Measurements from ENCODE around the gene CCDC187.

CCDC187 gene

DNA sequence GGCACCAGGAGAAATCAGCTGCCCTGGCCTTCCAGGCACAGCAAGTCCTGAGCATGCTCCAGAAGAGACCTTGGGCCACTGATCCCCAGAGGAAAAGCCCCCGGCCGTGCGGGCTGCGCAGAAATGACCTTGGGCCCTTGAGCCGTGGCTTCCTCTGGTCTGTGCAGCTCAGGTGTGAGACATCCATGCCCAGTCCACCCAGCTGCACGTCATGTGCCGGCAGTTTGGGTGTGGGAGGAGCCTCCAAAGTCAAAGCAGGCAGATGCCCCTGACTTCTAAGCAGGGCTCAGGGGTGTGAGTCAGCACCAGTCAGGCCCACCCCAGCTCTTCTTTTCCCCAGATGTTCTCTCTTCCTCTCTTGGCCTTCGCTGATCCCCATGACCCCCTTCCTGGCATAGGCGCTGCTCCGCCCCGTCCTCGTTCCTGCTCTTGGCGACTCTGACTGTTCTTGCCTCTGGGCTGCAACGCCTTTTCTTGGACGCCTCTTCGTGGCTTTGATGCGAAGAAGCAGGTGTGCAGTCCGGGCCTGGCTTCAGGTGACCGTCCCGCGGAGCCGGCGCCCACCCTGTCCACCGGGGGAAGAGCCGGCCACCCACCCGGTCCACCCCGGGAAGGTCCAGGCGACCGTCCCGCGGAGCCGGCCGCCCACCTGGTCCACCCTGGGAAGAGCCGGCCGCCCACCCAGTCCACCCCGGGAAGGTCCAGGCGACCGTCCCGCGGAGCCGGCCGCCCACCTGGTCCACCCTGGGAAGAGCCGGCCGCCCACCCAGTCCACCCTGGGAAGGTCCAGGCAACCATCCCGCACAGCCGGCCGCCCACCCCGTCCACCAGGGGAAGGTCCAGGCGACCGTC lies 52.4 kb downstream of the CCDC187 start:
- DNase-seq = no peak

GRCh38 chr9:136250676-136251075 lies 53.2 kb downstream of the CCDC187 start:
- DNase-seq = no peak

GRCh38 chr9:136249877-136250559 lies 53.9 kb downstream of the CCDC187 start:
- DNase-seq = peak; percentile 21

- DNase-seq = no peak
These were observed 54.7 kb downstream of the CCDC187 start for GRCh38 chr9:136248951-136249876.

- no peak for DNase-seq
These were observed 55.8 kb downstream of the CCDC187 start for GRCh38 chr9:136247947-136248637.

GRCh38 chr9:136247551-136247916 lies 56.4 kb downstream of the CCDC187 start:
- no peak for DNase-seq

DNA sequence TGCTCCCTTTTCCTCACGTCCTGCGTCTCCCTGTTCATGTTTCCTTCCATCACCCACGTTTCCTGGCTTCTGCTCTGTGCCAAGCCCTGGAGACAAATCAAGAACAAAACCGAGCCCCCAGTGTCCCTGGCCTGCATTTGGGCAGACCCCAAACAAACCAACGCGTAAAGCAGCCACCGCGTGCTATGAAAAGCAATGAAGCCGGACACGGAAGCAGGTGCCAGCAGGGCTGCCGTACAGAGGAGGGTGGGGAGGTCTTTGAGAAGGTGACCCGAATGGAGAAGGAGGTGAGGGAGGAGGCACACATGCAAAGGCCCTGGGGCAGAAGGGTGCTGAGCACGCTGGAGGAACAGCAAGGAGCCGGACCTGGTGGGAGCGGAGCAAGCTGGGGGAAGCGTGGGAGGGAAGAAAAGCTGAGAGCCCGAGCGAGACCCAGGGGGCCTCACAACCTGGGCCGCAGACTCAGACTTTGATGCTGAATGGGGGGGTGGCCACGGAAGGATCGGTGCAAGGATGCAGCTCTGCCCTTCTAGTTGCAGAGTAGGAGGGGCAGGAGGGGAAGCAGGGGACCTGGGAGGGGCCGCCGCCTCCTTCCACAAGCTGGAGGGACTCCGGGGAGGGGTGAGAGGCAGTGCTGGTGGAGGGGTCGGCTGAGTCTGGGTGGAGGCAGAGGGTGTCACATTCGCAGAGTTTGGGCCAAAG lies 56.9 kb downstream of the CCDC187 start:
- DNase-seq = no peak

- peak; percentile 81 for DNase-seq
These were observed 58.4 kb downstream of the CCDC187 start, which contains the start of gene QSOX2 for GRCh38 chr9:136245219-136246150. Gene QSOX2, minus strand, starts transcription at chr9:136245812. Its CDS starts 9 bp downstream, at chr9:136245803.

DNA sequence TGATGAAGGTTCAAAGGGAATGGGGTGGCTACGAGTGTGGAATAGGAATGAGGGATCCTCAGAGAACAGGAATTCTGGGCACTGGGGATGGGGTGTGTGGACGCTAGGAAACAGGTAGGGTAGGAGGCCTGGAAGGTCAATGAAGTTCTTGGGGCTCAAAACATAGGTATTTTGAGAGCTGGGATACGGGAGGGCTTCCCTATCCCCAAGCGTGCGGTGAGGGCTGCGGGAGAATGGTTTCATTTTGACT lies 59.0 kb downstream of the CCDC187 start:
- no peak for DNase-seq

DNA sequence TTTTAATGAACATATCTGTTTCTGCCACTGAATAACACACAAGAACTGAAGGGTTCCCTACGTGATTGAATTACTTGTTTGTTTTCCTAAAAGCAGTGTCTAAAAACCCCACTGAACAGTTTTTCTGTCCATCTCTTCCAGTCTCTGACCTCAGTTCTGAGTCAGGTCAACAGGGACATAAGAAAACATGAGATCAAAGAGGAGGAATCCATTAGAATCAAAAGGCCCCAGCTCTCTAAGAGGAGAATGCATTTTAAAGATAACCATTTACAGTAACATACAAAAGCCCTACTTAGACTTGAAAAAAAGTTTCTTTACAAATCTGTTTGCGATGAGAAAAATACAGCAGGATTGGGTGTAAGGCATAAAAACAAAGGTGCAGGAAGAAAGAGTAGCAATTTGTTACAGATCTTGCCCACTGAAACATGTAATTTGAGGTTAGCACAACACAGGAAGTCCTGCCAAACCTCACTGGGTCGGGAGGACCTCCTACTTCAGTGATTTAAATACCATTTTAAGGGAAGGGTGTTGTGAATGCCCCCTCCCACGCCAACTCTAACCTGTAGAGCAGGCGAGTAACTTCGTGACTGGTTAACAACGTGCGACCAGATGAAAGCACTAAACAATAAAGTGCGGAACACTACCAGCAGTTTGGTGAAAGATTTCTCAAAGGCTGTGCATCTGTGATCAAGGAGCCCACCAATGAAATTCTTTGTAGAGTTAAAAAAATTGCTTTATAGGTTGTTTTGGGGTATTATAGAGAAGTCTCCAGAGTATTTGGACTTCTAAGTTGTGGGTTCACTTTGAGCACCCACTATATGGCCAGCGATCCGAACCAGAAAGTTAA lies 59.5 kb downstream of the CCDC187 start:
- no peak for DNase-seq

DNA sequence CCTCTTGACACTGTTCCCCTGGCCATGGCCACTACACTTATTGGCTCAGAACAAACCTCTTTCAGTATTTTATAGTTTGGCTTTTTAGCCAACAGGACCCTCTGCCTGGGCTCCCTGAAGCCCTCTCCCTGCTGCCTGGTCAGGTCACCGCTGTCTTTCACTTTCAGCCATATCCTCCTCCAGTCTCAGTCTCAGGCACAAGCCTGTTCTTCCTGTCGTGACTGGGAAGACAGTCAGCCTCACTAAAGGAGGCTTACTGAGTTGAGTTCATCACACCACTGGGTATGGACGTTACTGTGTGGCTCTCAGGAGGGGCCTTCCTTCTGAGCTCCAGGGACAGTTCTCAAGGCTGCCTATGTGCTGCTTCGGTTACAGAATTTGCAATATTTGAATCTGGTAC lies 60.3 kb downstream of the CCDC187 start:
- DNase-seq = no peak

DNA sequence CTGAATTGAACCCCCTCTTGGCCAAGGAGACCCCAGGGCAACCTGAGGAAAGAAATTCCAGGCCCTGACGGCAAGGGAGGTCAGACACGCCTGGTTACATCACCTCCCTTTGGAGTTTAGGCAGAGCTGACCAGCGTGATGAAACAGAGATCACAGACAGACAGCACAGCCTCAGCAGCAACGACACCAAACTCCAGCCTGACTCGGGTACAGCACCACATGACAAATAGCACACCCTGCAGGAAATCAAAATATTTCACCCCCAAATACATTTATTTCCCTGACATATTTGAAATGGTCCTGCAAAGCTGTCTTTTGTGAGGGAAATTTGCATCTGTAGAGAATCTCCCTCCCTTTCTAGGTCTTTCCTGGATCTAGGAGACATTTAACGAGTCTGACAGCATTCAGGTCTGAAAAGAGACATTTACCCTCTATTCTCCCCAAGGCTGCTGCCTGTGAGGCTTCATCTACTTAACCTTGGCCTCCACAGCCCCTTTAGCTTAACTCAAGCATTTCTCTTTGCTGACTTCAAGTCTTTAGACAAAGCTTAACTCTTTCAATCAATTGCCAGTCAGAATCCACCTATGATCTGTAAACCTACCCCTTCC lies 60.9 kb downstream of the CCDC187 start:
- DNase-seq = no peak

GRCh38 chr9:136242248-136242647 lies 61.6 kb downstream of the CCDC187 start:
- no peak for DNase-seq

- no peak for DNase-seq
These were observed 62.4 kb downstream of the CCDC187 start for GRCh38 chr9:136241542-136241941.

DNA sequence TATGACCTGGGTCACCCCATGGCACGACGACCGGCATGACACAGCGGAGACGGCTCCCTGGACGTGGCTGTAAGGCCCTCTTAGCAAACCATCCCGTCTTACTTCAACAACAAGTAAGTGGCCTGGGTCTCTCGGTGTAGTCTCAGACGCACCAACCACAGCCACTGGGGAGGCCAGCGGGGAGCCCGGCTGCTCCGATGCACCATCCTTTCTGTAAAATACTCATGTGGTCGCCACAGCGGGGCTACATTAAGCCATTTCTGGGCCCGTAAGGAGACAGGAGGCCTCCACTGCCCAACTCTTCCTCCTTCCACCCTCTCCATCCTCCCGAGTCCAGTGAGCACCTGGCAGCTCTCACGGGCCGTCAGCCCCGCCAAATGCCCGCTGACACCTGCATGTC lies 63.0 kb downstream of the CCDC187 start:
- DNase-seq = no peak

GRCh38 chr9:136239983-136240330 lies 63.9 kb downstream of the CCDC187 start:
- no peak for DNase-seq

DNA sequence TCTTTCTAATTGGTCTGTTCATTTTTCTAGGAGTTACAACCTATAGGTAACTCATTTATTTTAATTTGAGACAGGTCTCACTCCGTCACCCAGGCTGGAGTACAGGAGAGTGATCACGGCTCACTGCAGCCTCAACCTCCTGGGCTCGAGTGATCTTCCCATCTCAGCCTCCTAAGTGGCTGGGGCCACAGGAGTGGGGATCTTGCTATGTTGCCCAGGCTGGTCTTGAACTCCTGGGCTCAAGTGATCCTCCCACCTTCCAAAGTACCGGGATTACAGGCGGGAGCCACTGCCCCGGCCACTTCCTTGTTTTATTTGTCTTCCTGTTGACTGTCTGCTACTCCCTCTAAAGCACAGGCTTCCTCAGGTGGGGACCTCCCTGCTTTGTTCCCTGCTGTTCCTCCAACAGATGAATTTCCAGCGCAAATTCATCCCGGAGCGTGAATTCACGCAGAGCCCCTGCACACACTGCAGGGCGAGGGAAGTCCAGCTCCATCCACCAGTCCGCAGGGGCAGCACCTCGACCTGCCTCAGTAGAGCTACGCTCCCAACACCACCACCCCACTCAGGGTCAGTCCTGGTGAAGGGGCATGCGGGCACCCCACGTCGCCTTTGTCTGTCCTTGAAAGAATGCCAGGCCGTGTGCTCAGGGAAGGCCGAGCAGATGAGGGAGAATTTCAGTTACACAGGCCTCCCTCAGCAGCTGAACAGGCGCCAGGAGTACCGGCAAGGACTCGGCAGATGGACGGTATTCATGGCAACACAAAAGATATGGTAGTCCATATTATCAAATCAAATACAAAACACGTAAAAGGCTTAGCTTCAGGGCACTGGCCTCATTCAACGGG lies 64.5 kb downstream of the CCDC187 start:
- DNase-seq = no peak

DNA sequence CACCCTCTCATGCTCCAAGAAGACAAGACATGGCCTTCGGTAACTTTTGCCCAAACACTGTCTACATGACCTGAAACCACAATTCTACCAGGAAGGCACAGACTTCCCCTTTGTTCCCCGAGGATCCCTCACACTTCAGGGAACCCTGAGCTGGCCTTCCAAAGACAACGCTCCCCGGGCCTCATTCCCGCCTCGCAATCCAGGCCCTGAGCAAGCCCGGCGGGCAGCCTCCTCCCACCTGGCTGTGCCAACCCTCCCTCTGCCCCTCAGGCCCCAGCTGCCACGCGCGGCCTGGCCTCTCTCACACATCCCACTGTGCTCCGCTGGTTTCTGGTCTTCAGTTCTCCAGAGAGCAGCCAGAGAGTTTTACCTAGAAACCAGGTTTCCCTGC lies 65.6 kb downstream of the CCDC187 start:
- no peak for DNase-seq
